Omental fat pad (tissue), 4 donors: ENCODE results near the gene VWA8. TPM values are rescaled to one million over a fixed set of nuclear protein-coding genes. Genes with fewer than 3 reads are reported as not detected.
A peak's percentile ranks its signal among the peaks of the same experiment; 100 is the strongest.
"Not testable (repeated sequence)": the region's sequence is repeated elsewhere in the genome, so short reads cannot be mapped to it uniquely, and the experiment has no call there.

Experiments used
- ATAC-seq: fragments of 150-250 bp; one replicate; pipeline ENCODE4 v1.9.1; 2016; ENCODE audit warnings: mild to moderate bottlenecking, moderate library complexity; ENCODE audit not compliant: low FRiP score
- DNase-seq: peaks from one replicate; pipeline ENCODE4 v3.0.0-alpha.2; 2019; ENCODE audit warnings: low spot score
- total RNA-seq, 4 donors: library from RNA; depleted of rRNA; stranded (reverse); fragments of >200 nt; gene quantifications; one replicate each; pipeline ENCODE4 v1.1.0, GENCODE V29; 2016
- TF ChIP-seq, protein P1 (sequence below), 3 donors: fragments of 450-650 bp; IDR thresholded peaks; one replicate each; pipeline ENCODE4 v1.5.1; 2016 to 2017; ENCODE audit warnings: antibody characterized with exemption in 3 of 3, mild to moderate bottlenecking in 3 of 3, moderate library complexity in 2 of 3

The VWA8 gene
- total RNA-seq, 4 donors from 2014 or later = 12.4 to 24.7 (median 18.3) TPM

DNA sequence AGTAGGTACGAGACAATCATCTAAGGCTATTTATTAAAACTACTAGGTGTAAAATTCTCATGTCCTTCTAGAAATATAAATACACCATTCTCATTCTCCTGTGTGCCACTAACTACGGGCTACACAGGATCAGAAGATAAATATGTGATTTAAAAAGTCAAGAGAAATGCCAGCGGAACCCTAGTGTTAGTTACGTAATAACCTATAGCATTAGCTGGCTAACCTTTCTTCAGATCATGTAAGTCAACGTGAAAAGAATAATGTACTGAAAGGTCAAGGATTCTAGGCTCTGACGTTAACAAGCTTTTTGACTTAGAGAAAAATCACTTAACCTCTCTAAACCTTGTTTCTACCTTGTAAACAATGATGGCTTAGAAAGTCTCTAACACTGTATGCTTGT is 381.7 kb downstream of the VWA8 start:
- no peak for DNase-seq
- ATAC-seq = no peak
- TF ChIP-seq, protein P1, sequence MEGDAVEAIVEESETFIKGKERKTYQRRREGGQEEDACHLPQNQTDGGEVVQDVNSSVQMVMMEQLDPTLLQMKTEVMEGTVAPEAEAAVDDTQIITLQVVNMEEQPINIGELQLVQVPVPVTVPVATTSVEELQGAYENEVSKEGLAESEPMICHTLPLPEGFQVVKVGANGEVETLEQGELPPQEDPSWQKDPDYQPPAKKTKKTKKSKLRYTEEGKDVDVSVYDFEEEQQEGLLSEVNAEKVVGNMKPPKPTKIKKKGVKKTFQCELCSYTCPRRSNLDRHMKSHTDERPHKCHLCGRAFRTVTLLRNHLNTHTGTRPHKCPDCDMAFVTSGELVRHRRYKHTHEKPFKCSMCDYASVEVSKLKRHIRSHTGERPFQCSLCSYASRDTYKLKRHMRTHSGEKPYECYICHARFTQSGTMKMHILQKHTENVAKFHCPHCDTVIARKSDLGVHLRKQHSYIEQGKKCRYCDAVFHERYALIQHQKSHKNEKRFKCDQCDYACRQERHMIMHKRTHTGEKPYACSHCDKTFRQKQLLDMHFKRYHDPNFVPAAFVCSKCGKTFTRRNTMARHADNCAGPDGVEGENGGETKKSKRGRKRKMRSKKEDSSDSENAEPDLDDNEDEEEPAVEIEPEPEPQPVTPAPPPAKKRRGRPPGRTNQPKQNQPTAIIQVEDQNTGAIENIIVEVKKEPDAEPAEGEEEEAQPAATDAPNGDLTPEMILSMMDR (IDR thresholded peaks at IDR 0.05) = no peak

DNA sequence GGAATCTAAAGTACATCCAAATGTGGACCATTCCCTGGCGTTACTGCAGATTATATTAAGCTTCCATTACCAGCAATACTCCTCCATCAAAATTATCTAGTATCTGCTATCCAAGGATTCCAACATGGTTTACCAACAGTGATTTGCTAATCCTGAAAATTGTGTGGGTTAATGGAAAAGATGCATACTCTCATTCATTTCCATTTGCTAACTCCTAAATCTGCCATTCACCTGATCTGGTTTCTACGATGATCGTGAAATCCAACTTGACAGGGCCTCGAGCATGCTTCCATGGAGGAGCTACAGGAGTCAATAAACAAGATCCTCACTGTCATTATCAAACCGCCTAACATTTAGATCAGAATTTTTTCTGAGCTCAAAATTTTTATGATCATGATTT is 382.5 kb downstream of the VWA8 start:
- no peak for DNase-seq
- TF ChIP-seq, protein P1 (IDR thresholded peaks at IDR 0.05) = no peak
- ATAC-seq = no peak

DNA sequence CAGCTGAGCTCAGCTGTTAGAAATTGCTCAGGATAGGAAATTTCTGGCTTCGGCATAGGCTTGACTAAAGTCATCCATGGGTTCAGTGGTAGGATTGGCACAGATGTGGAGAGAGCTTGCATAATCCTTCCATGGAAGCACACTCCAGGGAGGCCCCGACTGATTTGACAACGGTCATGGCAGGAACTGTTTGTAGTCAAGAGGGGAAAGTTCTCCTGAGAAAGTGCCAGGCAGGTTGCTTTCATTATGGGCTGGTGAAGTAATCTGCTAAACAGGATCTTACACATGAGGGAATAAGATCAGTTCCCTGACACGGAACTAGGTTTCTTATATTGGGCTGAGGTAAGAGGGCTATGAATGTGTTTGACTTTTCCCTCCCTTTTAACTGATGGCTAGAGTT is 383.5 kb downstream of the VWA8 start:
- DNase-seq (no peak), ATAC-seq (peak; percentile 91)
- TF ChIP-seq, protein P1 (IDR thresholded peaks at IDR 0.05) = no peak

GRCh38 chr13:41573640-41574039 is 387.3 kb downstream of the VWA8 start:
- DNase-seq, ATAC-seq: not testable (repeated sequence)

DNA sequence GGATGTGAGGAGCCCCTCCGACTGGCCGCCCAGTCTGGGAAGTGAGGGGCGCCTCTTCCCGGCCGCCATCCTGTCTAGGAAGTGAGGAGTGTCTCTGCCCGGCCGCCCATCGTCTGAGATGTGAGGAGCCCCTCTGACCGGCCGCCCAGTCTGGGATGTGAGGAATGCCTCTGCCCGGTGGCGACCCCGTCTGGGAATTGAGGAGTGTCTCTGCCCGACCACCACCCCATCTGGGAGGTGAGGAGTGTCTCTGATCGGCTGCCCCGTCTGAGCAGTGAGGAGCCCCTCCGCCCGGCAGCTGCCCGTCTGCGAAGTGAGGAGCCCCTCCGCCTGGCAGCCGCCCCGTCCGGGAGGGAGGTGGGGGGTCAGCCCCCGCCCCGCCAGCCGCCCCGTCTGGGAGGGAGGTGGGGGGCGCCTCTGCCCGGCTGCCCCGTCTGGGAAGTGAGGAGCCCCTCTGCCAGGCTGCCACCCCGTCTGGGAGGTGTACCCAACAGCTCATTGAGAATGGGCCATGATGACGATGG is 389.0 kb downstream of the VWA8 start:
- DNase-seq, ATAC-seq: not testable (repeated sequence)

- TF ChIP-seq, protein P1 (IDR thresholded peaks at IDR 0.05) = no peak
- ATAC-seq (no peak), DNase-seq (no peak)
Observed at GRCh38 chr13:41568972-41569351, 391.9 kb downstream of the VWA8 start.

DNA sequence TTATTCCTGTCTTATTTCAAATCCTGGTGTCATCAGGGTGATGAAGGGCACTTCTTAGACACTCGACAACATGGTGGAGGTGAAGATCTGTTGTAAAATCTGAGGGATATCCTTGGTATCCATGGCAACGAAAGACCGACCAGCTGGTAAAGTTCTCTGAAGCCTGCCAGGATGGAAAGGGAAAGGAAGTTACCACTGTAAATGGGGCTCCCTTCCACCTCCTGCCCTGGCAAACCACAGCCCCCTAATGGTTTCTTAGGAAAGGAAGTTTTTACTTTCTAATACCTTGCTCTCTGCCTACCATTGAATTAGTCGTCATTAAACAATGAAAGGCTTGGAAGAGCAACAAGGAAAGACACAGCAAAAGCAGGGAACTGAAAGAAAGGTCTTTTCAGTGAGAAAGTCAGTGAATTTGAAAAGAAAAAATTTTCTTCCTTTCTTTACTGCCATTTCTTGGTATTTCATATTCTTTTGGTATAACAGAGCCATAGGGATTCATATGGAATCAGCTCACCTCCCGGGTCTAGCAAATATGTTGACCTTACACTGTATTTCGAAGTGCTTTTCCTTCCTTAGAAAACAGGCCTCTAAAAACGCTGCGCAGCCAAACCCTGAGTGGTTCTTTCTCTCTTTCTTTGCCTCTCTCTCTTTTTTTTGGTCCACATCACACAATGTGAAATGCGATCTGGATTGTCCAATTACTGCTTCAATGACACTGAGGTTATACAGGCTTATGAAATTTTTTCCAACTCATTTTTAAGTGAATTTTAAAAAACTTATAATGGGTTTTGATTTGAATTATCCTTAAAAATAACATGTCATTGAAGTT is 392.6 kb downstream of the VWA8 start:
- TF ChIP-seq, protein P1 (IDR thresholded peaks at IDR 0.05) = no peak
- DNase-seq = no peak

GRCh38 chr13:41567363-41567762 is 393.5 kb downstream of the VWA8 start:
- no peak for DNase-seq
- TF ChIP-seq, protein P1 (IDR thresholded peaks at IDR 0.05) = no peak
- no peak for ATAC-seq

More for the DNA sequence above, 392.6 kb downstream of the VWA8 start:
- ATAC-seq = no peak
